ENCODE measurements around the gene GPATCH2. TPM values are rescaled to one million over a fixed set of nuclear protein-coding genes. Genes with fewer than 3 reads are reported as not detected.

GPATCH2 gene
- total RNA-seq, 2 experiments from 2014 or later: 9.2 to 9.6 TPM

DNA sequence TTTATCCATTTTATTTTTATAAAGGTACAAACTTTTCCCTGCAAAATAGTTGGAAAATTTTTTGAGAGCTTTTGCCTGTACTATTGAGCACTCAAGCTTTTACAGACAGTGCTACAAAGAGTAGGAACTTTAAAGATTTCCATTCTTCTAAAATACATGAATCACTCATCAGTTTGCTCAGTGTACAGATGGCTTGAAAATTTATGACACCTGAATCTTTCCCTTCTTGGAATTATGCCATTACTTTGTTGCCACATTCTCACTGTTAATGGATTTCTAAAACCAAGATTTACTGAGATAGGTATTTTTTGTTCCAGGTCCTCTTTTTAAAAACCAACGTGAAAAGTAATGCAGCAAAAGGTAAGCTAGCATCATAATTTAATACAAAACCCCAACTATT lies 76.0 kb downstream of the GPATCH2 start:
- no peaks in the 10 kb centered on the region for H3K27me3 ChIP-seq (ENCODE audit: control insufficient read depth in 1 of 2, insufficient read depth in 2 of 2, low read length in 2 of 2)
- DNase-seq: no peak
- ATAC-seq (ENCODE audit: poor library complexity): no peak
- intact Hi-C loops (cut with DNase I, micrococcal nuclease): no loop called here
- no peak for TF ChIP-seq CTCF (IDR thresholded peaks at IDR 0.05)
- H3K4me3 Mint-ChIP-seq: no peak overlapping the region
- H3K27ac Mint-ChIP-seq: no peak overlapping the region
- ChIA-PET CTCF (no interaction called here), POLR2A (no interaction called here)
- no peaks in the 10 kb centered on the region for H3K4me1 ChIP-seq (ENCODE audit: insufficient read depth, low read length)
- no peaks in the 10 kb centered on the region for H3K36me3 ChIP-seq (ENCODE audit: insufficient read depth, low read length)
- H3K36me3 Mint-ChIP-seq (ENCODE audit: low read depth): peaks cover 10% of the 10 kb centered on the region
- no peaks in the 10 kb centered on the region for H3K4me1 Mint-ChIP-seq (ENCODE audit: low read depth)
- H3K4me3 ChIP-seq (ENCODE audit: low read length): no peak overlapping the region
- no peaks in the 10 kb centered on the region for H3K27me3 Mint-ChIP-seq
- no peaks in the 10 kb centered on the region for H3K9me3 ChIP-seq (ENCODE audit: control insufficient read depth in 1 of 2, insufficient read depth in 1 of 2, low read length in 2 of 2)
- H3K9me3 Mint-ChIP-seq: peaks cover 4% of the 10 kb centered on the region
- H3K27ac ChIP-seq (ENCODE audit: low read depth in 1 of 2, low read length in 2 of 2): no peak overlapping the region

DNA sequence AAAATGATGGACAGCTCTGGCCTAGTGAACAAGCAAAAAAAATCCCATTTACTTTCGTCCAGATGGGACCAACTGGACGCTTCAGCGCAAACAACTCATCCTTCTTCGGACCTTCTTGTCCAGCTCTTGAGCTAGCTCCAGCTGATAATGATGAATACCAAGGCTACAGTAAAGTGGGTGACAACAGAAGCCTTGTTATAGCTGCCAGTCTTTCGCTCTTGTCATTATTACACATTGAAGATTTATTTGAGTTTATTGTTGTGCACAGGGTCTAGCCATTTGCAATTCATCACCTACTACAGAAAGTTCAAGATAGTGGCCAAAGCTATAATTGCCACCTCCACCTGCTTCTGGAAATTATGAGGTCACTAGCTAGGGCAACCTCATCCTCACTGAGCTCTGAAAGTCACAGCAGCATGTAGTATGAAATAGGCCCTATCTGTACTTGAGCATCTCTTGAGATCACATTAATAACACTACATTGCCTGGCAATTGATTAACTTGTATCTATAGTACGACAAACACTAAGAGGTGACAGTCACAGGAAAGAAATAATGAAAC lies 76.9 kb downstream of the GPATCH2 start:
- no peak overlapping the region for H3K27ac ChIP-seq (ENCODE audit: low read depth in 1 of 2, low read length in 2 of 2)
- H3K27me3 ChIP-seq (ENCODE audit: control insufficient read depth in 1 of 2, insufficient read depth in 2 of 2, low read length in 2 of 2): no peaks in the 10 kb centered on the region
- intact Hi-C loops (cut with DNase I, micrococcal nuclease): no loop called here
- Mint-ChIP-seq H3K4me3 (no peak overlapping the region), H3K9me3 (peaks cover 7% of the 10 kb centered on the region), H3K36me3 (ENCODE audit: low read depth) (peaks cover 11% of the 10 kb centered on the region), H3K4me1 (ENCODE audit: low read depth) (no peaks in the 10 kb centered on the region), H3K27me3 (no peaks in the 10 kb centered on the region), H3K27ac (no peak overlapping the region)
- H3K4me3 ChIP-seq (ENCODE audit: low read length): no peak overlapping the region
- ATAC-seq (ENCODE audit: poor library complexity): no peak
- H3K4me1 ChIP-seq (ENCODE audit: insufficient read depth, low read length): no peaks in the 10 kb centered on the region
- H3K9me3 ChIP-seq (ENCODE audit: control insufficient read depth in 1 of 2, insufficient read depth in 1 of 2, low read length in 2 of 2): no peaks in the 10 kb centered on the region
- TF ChIP-seq CTCF (IDR thresholded peaks at IDR 0.05): no peak
- no peaks in the 10 kb centered on the region for H3K36me3 ChIP-seq (ENCODE audit: insufficient read depth, low read length)
- no peak for DNase-seq
- CTCF ChIA-PET: no interaction called here
- POLR2A ChIA-PET: no interaction called here

DNA sequence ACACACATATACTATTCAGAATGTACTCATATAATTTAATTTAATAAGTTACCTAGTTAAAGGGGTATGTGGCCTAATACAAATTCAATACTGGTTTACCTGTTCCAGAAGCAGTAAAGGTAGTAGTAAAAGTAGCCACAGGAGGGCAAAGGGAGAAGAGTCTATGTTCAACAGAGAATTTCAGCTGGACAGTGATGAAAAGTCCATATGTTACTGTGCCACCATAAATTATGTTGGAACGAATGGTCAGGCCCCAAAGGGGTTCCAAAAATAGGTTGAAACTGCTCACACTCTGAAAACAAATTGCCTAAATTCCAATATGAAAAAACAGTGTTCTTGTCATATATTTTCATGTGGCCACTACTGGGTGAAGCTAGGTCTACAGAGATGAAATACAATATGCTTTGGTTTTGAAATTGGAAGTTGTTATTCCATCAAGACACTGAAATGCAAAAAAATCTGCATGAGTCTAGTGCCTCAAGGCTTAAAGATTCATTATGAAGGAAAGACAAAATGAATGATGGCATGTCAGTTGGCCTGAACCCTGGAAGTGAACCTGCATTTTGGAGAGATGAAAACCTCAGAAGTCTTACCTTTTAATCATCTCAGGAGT lies 78.4 kb downstream of the GPATCH2 start:
- H3K36me3 ChIP-seq (ENCODE audit: insufficient read depth, low read length): no peaks in the 10 kb centered on the region
- H3K4me3 ChIP-seq (ENCODE audit: low read length): no peak overlapping the region
- no peak for DNase-seq
- Mint-ChIP-seq H3K4me1 (ENCODE audit: low read depth) (no peaks in the 10 kb centered on the region), H3K36me3 (ENCODE audit: low read depth) (peaks cover 23% of the 10 kb centered on the region), H3K27me3 (no peaks in the 10 kb centered on the region), H3K9me3 (peaks cover 8% of the 10 kb centered on the region), H3K4me3 (no peak overlapping the region), H3K27ac (no peak overlapping the region)
- H3K27me3 ChIP-seq (ENCODE audit: control insufficient read depth in 1 of 2, insufficient read depth in 2 of 2, low read length in 2 of 2): no peaks in the 10 kb centered on the region
- ATAC-seq (ENCODE audit: poor library complexity): no peak
- no peaks in the 10 kb centered on the region for H3K4me1 ChIP-seq (ENCODE audit: insufficient read depth, low read length)
- intact Hi-C loops (cut with DNase I, micrococcal nuclease): no loop called here
- no peak for TF ChIP-seq CTCF (IDR thresholded peaks at IDR 0.05)
- POLR2A ChIA-PET: no interaction called here
- no peaks in the 10 kb centered on the region for H3K9me3 ChIP-seq (ENCODE audit: control insufficient read depth in 1 of 2, insufficient read depth in 1 of 2, low read length in 2 of 2)
- CTCF ChIA-PET: no interaction called here
- no peak overlapping the region for H3K27ac ChIP-seq (ENCODE audit: low read depth in 1 of 2, low read length in 2 of 2)
